COR-L47 (cell line): ENCODE measurements around the gene GPX3.

Experiments used
- DNase-seq: peaks from one replicate; lab custom pipeline; 2025; lab: John Stamatoyannopoulos, UW

The GPX3 gene

GRCh38 chr5:151014680-151015343, 5.6 kb upstream of the GPX3 start:
- no peak for DNase-seq

GRCh38 chr5:151015974-151016587, 4.3 kb upstream of the GPX3 start:
- DNase-seq, result no peak

GRCh38 chr5:151016700-151017099, 3.7 kb upstream of the GPX3 start:
- no peak for DNase-seq

GRCh38 chr5:151017897-151018296, 2.5 kb upstream of the GPX3 start:
- no peak for DNase-seq

GRCh38 chr5:151018846-151019245, 1.5 kb upstream of the GPX3 start:
- DNase-seq, result no peak

- no peak for DNase-seq
These were observed 1.1 kb upstream of the GPX3 start for GRCh38 chr5:151019331-151019730.

GRCh38 chr5:151021746-151022145, 1.4 kb downstream of the GPX3 start:
- DNase-seq, result no peak

- DNase-seq, result no peak
These were observed 2.2 kb downstream of the GPX3 start for GRCh38 chr5:151022511-151023018.

GRCh38 chr5:151023047-151023615, 2.7 kb downstream of the GPX3 start:
- DNase-seq, result no peak

GRCh38 chr5:151023651-151024050, 3.3 kb downstream of the GPX3 start:
- DNase-seq, result no peak

GRCh38 chr5:151024440-151025249, 4.3 kb downstream of the GPX3 start:
- DNase-seq, result no peak

GRCh38 chr5:151025250-151025606, 4.8 kb downstream of the GPX3 start:
- no peak for DNase-seq

GRCh38 chr5:151026088-151026487, 5.7 kb downstream of the GPX3 start:
- DNase-seq, result no peak

- no peak for DNase-seq
These were observed 6.3 kb downstream of the GPX3 start for GRCh38 chr5:151026679-151027078.

- no peak for DNase-seq
These were observed 7.6 kb downstream of the GPX3 start for GRCh38 chr5:151027961-151028479.

GRCh38 chr5:151028717-151029116, 8.3 kb downstream of the GPX3 start:
- no peak for DNase-seq

- no peak for DNase-seq
These were observed 9.0 kb downstream of the GPX3 start for GRCh38 chr5:151029179-151030055.

GRCh38 chr5:151030056-151030336, 9.6 kb downstream of the GPX3 start:
- no peak for DNase-seq

GRCh38 chr5:151030379-151030778, 10.0 kb downstream of the GPX3 start:
- no peak for DNase-seq

- no peak for DNase-seq
These were observed 11.2 kb downstream of the GPX3 start for GRCh38 chr5:151031554-151031953.

GRCh38 chr5:151033217-151033934, 13.0 kb downstream of the GPX3 start:
- DNase-seq, result no peak
